Esophagus muscularis mucosa (tissue), 3 donors: Measurements from ENCODE around the gene KDF1.

Source experiments
- CTCF ChIP-seq, 3 experiments: fragments of 200-600 bp in 2 of 3; fragments of 450-650 bp in 1 of 3; sonication (generic) in 2 of 3; IDR thresholded peaks; one replicate each; pipeline ENCODE4 v1.5.1; 2017 to 2019; ENCODE audit warnings: antibody characterized with exemption in 3 of 3, mild to moderate bottlenecking in 2 of 3, moderate library complexity in 1 of 3
- EP300 ChIP-seq: sonication (generic); formaldehyde crosslinking; IDR thresholded peaks from one replicate; pipeline ENCODE4 v1.6.1; 2017; ENCODE audit warnings: antibody characterized with exemption

GRCh38 chr1:26984291-26984690 is 24.0 kb upstream of the KDF1 start:
- TF ChIP-seq EP300 = no peak
- TF ChIP-seq CTCF (IDR thresholded peaks at IDR 0.05) = no peak
